ENCODE measurements around the gene CCDC92.

Gene CCDC92

DNA sequence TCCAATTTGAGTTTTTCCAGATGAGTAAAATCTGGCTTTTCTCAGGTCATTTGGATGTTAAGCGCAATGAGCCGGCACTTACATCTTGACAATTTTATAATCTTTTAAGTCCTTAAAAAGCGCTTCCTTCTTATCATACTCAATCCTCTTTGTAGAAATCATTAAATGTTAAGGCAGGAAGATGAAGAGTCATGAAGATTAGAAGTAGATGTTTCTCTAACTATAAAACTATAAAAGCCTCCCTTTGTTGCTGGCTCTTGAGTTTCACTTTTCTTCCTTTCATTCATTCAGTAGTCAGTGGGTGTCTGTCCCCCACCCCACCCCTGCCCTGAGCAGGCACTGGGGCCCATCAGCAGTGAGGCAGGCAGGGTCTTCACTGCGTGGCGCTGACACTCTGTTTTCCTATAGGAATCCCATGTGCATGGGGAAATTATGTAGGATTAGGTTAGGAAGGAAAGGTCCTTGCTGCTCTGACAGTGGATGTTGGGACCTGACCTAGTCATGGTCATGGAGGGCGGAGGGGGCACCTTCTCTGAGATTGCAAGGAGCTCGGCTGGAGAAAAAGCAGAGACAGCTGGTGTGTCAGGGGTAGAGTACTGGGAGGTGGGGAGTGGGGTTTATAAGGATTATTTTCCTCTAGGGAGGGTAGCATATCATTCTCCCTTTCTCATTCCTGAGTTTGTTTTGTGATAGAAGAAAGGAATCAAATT lies 65.8 kb downstream of the CCDC92 start:
- no peak for DNase-seq

DNA sequence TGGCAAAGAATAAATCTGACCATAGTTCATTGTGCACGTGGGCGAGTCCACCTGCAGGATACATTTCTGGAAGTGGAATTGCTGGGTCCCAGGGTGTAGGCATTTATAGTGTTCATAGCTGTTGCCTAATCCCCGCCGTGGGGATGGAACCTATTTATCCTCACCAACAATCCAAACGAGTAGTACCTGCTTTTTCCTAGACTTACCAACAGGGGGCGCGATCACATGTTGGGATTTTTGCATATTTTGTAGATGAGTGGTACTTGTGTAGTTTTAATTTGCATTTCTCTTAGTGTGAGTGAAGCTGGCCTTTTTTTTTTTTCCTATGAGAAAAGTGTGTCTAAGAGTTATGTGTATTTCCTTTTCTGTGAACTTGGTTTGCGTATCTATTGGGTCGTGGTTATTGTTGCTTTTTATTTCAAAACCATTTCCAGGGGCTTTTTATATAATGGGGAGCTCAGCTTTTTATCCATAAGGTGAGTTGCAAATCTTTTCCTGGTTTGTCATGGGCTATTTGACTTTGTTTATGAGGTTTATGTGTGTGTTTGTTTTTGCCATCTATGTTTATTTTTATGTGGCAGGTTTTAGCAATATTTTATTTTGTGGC lies 67.2 kb downstream of the CCDC92 start:
- peak; percentile 44 to 54 for DNase-seq

DNA sequence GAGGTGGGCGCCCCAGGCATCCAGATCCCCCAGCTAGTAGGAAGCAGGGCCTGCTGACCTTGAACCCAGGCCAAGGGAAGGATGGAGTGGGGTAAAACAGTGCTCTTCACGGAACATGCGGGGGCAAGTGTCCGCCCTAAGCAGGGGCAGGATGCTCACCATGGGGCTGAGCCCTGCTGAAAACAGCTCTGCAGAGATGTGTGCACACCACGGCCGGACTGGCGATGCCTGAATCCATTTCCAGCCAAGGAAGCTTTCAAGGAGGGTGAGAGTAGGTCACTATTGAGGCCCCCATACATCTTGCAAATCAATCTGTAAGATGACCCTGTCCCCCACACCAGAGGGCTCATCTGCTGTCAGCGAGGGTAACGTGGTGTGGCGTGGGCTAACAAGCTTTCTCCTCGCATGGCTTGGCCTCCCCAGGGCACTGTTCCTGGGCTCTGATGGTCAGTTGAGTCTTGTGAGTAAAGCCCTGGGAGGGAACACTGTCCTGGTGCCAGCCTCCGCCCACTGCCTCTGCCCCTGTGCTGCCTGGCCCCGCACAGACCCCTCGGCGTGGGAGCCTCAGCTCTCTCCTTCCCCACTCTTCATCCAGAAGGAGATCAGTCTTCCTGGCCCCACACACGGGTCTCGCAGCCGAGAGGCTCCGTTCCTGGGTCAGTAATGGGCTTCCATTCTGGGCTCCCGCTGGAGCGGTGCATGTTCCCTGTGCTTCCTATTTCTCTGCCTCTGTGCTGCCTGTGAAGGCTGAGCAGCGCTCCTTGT lies 69.1 kb downstream of the CCDC92 start:
- no peak for DNase-seq

DNA sequence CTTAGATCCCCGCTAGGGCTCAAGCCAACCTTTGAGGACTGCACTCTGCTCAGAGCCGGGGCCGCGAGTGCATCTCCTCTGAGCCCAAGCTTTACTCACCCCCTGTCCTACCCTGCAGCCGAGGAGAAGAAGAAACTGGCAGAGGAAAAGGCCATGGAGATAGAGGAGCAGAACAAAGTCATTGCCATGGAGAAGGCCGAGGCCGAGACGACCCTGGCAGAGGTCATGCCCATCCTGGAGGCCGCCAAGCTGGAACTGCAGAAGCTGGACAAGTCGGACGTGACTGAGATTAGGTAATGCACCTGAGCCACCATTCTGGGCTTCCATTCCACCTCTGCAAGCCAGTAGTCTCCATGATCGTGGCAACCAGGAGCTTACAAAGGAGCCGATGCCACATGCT lies 69.8 kb downstream of the CCDC92 start:
- DNase-seq = no peak

DNA sequence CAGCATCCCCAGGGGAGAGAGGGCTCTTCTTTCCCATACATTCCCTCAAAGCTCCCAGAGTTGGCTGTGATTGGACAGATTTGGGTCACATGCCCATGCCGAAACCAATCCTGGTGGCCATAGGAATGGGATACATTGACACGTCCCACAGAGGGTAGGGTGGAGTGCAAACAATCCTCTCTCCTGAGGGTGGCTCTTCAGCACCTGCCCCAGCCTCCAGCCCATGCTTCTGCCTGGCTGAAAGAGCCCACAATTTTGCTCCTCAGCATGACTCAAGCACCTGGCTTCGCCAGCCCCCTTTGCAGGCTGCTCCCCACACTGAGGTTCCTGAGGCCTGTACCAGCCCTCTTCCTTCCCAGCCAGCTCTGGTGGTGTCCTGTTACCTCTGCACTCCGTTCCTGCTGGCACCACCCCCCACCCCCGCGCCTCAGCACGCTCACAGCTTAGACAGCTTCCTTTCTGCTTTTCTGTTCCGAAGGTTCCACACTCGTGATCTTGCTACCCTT lies 71.7 kb downstream of the CCDC92 start:
- no peak for DNase-seq

DNA sequence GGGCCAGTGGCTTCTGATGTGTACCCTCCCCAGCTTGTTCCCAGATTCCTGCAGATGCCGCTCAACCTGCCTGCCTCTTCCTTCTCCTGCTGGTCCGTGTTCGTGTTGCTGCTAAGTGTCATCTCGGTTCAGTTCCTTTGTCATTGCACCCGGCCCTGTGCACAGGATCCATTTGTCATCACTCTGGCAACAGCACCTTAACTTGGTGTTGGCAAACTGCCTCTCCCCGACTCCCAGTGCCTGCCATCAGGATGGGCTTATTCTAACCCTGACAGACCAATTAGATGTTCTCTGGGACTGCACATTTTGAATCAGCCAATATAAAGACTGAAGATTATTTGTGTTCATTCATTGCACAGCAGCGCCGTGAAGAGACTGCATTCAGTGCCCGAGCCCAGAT lies 73.3 kb downstream of the CCDC92 start:
- no peak for DNase-seq

DNA sequence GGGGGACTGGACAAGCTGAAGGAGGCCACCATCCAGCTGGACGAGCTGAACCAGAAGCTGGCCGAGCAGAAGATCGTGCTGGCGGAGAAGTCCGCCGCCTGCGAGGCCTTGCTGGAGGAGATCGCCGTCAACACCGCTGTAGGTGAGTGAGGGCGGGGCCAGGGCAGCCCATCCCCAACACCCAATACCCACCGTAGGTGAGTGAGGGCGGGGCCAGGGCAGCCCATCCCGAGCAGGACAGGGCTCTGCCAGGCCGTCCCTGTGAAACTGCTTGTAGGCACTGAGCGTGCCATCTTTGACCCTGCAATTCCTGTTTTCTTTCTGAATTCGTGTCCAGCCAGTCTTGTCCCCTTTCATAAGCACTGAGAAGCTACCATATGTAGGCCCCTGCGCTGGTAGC lies 74.0 kb downstream of the CCDC92 start:
- no peak for DNase-seq

DNA sequence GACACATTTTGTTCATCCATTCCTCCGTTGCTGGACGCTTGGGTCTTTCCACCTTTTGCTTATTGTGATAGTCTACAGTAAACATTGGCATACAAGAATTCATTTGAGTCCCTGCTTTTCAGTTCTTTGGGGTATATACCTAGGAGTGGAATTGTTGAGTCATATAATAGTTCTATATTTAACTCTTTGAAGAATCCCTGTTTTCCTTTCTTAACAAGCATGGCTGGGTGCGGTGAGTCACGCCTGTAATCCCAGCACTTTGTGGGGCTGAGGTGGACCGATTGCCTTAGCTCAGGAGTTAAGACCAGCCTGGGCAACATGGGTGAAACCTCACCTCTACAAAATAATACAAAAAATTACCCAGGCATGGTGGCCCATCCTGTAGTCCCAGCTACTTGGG lies 75.4 kb downstream of the CCDC92 start:
- DNase-seq = no peak

DNA sequence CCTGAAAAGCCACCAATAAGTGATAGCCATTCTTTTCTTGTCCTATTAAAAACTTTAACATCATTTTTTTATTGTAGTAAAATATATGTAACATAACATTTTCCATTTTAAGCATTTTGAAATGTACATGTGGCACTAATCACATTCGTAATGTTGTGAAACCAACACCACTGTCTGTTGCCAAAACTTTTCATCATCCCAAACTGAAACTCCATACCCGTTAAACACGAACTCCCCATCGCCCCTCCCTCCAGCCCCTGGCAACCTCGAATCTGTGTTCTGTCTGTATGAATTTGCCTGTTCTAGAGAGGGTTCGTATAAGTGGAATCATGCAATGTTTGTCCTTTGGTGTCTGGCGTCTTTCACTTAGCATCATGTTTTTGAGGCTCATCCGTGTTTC lies 75.9 kb downstream of the CCDC92 start:
- no peak for DNase-seq

DNA sequence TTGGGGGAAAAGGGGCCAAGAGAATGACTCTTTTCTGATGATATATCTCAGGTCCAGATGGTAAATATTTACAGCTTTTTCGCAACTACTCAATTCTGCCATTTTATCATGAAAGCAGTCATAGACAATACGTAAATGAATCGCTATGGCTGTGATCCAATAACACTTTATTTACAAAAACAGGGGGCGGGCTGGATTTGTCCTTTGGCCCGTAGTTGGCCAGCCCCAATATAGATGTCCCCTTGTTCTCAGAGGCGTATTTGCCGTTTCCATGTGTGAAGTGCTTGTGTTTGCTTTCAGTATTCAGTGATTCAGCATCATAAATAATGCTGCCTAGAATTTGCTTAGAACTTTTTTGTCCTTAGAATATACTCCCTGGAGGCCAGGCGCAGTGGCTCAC lies 77.2 kb downstream of the CCDC92 start:
- DNase-seq = no peak

DNA sequence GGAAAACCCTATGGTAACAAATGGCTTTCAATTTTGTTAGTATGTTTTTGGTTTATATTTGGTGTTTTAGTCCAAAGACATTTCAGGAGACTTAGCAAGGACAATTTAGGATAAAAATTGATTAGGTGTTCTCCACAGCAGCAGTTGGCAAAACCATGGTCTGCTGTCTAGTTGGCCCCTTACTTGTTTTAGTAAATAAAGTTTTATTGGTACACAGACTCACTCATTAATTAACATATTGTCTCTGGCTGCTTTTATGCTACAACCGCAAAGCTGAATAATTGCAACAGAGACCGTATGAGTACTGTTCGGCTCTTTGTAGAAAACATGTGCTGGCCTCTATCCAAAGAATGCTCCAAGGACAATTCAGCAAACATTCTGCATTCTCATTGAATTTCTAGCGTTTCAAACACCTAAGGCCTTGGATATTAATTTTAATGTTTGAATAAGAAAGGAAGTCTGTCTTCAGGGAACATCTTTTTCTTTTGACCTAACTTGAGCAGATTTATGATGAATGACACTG lies 77.7 kb downstream of the CCDC92 start:
- DNase-seq = no peak

DNA sequence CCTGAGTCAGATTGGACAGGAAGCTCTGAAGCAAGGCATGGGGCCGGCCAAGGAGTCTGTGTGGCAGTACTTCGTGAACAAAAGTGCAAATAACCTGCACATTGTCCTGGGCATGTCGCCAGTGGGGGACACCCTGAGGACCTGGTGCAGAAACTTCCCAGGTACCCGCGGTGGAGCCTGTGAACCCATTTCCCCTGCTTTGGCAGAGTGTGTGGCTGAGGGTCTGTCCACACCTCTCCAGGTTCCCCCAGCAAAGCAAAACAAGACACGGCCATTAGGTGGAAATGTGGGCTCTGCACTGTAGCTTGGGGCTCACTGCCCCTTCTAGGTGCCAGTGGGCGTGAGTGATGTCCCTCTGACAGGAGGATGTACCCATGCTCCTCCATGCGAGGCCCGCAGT lies 79.4 kb downstream of the CCDC92 start:
- DNase-seq = no peak

DNA sequence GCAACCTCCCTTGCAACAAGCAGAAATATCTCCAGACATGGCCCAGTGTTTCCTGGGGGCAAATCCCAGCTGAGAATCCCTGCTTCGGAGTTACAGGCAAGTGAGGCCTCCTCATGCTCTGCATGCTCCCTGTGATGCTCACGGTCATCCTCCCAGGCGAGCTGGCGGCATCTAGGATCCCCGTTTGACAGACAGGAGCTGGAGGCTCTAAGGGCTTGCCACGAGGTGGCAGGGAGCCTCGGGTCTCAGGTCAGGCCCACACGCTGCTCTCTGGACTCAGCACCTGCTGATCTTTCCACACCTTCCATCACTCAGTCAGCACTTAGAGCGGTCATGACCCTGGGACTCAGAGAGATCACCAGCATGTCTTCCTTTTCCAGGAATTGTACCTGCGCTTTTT lies 79.8 kb downstream of the CCDC92 start:
- no peak for DNase-seq

DNA sequence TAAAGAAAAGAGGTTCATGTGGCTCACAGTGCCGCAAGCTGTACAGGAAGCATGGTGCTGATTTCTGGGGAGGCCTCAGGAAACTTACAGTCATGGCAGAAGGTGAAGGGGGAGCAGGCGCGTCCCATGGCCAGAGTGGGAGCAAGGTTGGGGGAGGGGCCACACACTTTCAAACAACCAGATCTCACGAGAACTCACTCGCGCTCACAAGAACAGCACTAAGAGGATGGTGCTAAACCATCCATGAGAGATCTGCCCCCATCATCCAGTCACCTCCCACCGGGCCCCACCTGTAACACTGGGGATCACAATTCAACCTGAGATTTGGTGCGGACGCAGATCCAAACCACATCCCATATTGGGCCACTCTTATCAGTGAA lies 80.5 kb downstream of the CCDC92 start:
- DNase-seq = no peak

DNA sequence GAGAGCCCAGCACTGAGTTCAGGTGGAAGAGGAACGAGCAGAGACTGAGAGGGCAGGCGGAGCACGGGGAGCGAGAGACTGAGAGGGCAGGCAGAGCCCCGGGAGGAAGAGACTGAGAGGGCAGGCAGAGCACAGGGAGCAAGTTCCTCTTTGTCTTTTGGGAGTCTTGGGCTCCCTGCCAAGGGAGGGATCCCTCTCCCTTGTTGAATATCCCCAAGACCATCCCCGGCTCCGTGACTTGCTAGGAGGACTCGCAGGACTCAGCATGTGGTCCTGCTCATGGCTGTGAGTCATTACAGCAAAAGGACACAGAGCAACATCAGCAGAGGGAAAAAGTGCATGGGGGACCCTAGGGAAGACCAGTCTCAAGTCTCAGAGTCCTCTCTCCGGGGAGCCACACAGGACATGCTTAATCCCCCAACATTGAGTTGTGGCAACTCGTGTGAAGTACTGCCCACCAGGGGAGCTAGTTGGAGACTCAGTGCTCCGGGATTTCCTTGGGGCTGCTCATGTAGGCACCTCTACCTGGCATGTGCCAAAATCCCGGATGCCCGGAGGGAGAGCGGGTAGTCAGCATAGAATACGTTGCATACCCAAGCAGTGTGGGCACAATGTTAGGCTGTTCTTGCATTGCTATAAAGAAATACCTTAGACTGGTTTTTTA lies 81.0 kb downstream of the CCDC92 start:
- no peak for DNase-seq

DNA sequence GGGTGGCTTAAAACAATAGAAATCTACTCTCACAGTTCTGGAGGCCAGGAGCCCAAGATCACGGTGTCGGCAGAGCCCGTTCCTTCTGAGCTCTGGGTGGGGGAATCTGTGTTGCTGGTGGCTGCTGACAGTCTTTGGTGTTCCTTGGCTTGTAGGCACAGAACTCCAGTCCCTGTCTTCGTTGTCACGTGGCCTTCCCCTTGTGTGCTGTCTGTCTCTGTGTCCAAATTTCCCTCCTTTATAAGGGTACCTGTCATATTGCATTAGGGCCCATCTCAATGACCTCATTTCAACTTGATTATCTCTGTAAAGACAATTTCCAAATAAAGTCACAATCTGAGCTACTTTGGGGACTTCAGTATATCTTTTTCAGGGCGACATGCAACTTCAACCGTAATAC lies 81.6 kb downstream of the CCDC92 start:
- no peak for DNase-seq

DNA sequence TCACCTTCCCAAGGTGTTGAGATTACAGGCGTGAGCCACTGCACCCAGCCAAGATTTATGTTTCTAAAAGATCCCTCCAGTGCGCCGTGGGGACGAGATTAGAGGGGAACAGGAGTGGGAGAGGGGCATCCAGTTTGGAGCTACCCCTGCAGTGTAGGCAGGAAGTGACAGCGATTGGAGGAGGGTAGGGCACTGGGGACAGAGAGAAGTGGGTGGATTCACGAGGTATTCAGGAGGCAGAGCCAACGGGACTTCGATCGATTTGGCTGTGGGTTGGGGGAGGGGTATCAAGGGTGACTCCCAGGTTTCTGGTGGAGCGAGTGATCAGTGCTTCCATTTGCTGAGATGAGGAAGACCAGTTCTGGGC lies 82.1 kb downstream of the CCDC92 start:
- DNase-seq = no peak

DNA sequence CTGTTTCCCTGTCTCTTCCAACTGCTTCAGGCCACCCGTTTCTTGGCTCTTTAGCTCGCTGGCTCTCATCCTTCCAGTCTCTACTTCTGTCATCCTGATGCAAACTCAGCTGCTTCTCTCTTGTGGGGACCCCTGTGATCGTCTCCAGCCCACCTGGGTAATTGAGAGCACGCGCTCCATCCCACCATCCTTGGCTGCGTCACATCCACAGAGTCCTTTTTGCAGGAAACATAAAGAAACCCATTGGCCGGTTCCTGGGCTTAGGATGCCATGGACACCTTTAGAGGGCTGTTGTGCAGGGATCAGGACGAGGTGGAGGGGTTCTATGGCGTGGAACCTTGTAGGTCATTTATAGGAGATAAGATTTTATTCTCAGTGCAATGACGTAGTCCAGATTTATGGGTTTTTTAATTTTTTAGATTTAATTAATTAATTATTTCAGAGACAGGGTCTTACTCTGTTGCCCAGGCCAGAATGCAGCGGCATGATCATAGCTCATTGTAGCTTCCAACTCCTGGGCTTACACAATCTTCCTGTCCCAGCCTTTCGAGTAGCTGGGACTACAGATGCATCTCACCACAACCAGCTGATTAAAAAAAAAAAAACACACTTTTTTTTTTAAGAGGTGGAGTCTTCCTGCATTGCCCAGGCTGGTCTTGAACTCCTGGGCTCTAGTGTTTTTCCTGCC lies 82.6 kb downstream of the CCDC92 start:
- DNase-seq = no peak

DNA sequence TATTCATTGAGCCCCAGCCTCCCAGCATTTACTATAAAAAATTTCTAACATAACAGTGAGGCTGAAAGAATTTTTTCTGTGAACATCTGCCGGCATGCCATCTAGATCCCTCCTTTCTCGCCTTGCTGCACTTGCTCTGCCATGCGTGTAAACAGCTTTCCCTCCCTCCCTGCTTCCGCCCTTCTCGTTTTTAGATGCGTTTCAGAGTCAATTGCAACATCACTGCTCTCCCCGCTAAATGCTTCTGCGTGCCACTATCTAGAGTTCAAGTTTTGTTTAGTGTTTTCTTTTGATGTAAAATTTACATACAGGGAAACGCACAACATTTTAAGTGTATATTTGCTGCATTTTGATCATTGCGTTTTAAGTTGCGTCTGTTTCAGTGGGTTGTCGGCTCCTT lies 83.6 kb downstream of the CCDC92 start:
- no peak for DNase-seq

DNA sequence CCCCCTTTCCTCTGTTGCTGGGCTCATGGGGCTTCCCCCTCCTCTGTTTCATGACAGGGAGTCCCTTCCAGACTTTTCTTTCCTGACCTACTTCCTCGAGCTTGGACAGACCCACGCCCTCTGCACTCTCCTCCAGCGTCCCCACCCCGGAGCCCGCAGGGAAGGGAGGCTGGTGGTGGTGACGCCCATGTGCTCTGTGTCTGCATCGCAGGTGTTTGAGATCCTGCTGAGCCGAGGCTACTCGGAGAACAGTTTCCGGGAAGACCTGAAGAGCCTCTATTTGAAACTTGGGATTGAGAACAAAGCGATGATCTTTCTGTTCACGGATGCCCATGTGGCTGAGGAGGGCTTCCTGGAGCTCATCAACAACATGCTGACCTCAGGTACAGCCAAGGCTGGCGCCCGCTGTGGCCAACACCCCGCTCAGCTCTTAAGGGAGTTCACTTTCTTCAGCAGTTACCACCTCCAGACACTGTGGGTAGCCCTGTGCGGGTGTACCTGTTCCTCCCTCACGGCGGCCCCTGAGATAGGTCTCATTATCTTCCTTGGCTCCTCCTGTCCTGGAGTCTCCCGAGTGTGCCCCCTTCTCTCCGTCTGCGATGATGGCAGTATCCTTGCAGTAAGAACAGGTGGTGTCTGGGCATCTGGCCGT lies 85.6 kb downstream of the CCDC92 start:
- no peak for DNase-seq

DNA sequence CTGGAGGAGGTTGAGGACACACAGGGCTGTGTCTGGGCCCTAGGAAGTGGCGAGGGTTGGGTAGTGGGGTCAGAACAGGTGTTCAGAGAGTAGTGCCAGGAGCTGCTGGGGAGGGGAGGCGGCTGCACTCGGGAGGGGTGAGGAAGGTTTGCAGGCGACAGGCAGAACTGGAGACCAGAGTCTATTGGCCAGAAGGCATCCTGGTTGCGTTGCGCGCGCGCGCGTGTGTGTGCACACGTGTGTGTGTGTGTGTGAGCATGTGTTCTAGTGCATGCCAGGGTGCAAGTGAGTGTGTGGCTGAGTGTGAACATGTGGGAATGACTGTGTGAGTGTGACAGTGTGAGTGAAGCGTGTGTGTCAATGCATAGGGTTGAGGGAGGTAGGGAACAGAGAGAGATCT lies 86.4 kb downstream of the CCDC92 start:
- DNase-seq = no peak
